B cell (primary cell): ENCODE data around the gene TNFRSF1A.
"Not testable (repeated sequence)": the region's sequence is repeated elsewhere in the genome, so short reads cannot be mapped to it uniquely, and the experiment has no call there.

Experiments
- CTCF ChIP-seq: fragments of 200-600 bp; IDR thresholded peaks from one replicate; pipeline ENCODE4 v1.8.0; 2022; ENCODE audit warnings: antibody characterized with exemption, mild to moderate bottlenecking
- EZH2 ChIP-seq: IDR thresholded peaks from 2 replicates; pipeline ENCODE4 v1.6.1; 2012; ENCODE audit warnings: borderline replicate concordance, low read depth, mild to moderate bottlenecking, moderate library complexity, low read length; ENCODE audit not compliant: insufficient read depth, poor library complexity, severe bottlenecking

DNA sequence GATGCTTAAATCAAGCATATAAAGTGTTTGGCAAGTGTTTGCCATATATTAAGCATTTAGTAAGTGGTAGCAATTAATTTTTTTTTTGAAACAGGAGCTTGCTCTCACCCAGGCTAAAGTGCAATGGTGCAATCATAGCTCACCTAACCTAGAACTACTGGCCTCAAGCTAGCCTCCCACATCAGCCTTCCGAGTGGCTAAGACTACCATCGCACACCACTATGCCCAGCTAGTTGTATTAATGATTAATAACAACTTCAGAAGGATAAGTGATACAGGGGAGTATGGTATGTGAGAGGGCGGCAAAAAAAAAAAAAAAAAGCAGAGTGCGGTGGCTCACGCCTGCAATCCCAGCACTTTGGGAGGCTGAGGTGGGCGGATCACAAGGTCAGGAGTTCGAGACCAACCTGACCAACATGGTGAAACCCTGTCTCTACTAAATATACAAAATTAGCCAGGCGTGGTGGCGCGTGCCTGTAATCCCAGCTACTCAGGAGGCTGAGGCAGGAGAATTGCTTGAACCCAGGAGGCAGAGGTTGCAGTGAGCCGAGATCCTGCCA lies 2.3 kb upstream of the TNFRSF1A start:
- TF ChIP-seq CTCF, EZH2: not testable (repeated sequence)
